K562 (cell line): ENCODE results near the gene CRTAP. TPM values are rescaled to one million over a fixed set of nuclear protein-coding genes. Genes with fewer than 3 reads are reported as not detected.

Experiments
- ATAC-seq: fragments of 200-7000 bp; cut with Tn5 transposase; 3 replicates; pipeline ENCODE4 v1.9.1; 2020; ENCODE audit warnings: moderate library complexity
- BruUV-seq: library from RNA; stranded (reverse); fragments of 400-500 nt; replicated peaks from 2 replicates; lab custom pipeline; 2021; lab: Mats Ljungman, UMichigan
- CTCF ChIA-PET: fragments of 300-600 bp; formaldehyde crosslinking; extraction: SDS; loops from one replicate; lab custom pipeline; 2021; ENCODE audit warnings: low intra/inter-chr PET ratio; lab: Yijun Ruan, JAX
- POLR2A ChIA-PET: fragments of 300-600, 350-650 bp; sonication (Branson Sonifier 250); formaldehyde crosslinking; extraction: SDS; loops from one replicate; lab custom pipeline; 2021; ENCODE audit warnings: antibody characterized with exemption, inconsistent platforms; lab: Yijun Ruan, JAX
- DNase-seq, 4 experiments: peaks; one replicate each; pipeline versions ENCODE4 v3.0.0 to v3.0.0-alpha.2; 2011 to 2018; ENCODE audit warnings: low spot score in 3 of 4, mixed read lengths in 3 of 4; ENCODE audit errors: extremely low read depth in 1 of 4
- FAIRE-seq: peaks from 2 replicates; lab custom pipeline; 2011; peaks lifted over from hg19 to GRCh38; lab: Jason Lieb, UNC
- H2AFZ ChIP-seq: 2 replicates; pipeline ENCODE4 v1.6.0; 2011; ENCODE audit warnings: low read depth, low read length, control low read depth, inconsistent platforms
- H3K27ac ChIP-seq: fragments of 200-600 bp; 3 replicates; pipeline ENCODE4 v1.8.0; 2011; ENCODE audit warnings: low read depth, mild to moderate bottlenecking, control low read depth, inconsistent platforms, low read length, moderate library complexity, mixed read lengths; ENCODE audit errors: extremely low read depth
- H3K27me3 ChIP-seq, 2 experiments: fragments of 300-600 bp in 1 of 2; 2 replicates in 1 of 2; 3 replicates in 1 of 2; pipeline versions ENCODE4 v1.6.0 to v1.8.0; 2011; ENCODE audit warnings: inconsistent platforms in 2 of 2, low read length in 2 of 2, mild to moderate bottlenecking in 1 of 2, mixed read lengths in 1 of 2, moderate library complexity in 1 of 2; ENCODE audit not compliant: control insufficient read depth in 2 of 2, insufficient read depth in 2 of 2
- H3K36me3 ChIP-seq: fragments of 300-600 bp; 3 replicates; pipeline ENCODE4 v1.8.0; 2011; ENCODE audit warnings: mild to moderate bottlenecking, low read length, inconsistent platforms; ENCODE audit not compliant: control insufficient read depth, insufficient read depth
- H3K4me1 ChIP-seq, 2 experiments: fragments of 200-600 bp in 1 of 2; replicated peaks in 1 of 2; 2 replicates in 1 of 2; 3 replicates in 1 of 2; pipeline versions ENCODE4 v1.5.1 to v1.8.0; 2011; ENCODE audit warnings: inconsistent platforms in 2 of 2, low read length in 2 of 2, mild to moderate bottlenecking in 1 of 2, mixed read lengths in 1 of 2, moderate library complexity in 1 of 2; ENCODE audit not compliant: control insufficient read depth in 2 of 2, insufficient read depth in 2 of 2
- H3K4me2 ChIP-seq: 2 replicates; pipeline ENCODE4 v1.6.1; 2011; ENCODE audit warnings: low read length, control low read depth, inconsistent platforms, mixed read lengths; ENCODE audit not compliant: insufficient read depth
- H3K4me3 ChIP-seq: fragments of 200-600 bp; sonication (generic), shearing (Covaris generic); 2 replicates; pipeline ENCODE4 v1.5.1; 2016; ENCODE audit warnings: control low read depth, inconsistent platforms
- H3K79me2 ChIP-seq: fragments of 200-600 bp; 3 replicates; pipeline ENCODE4 v1.8.0; 2011; ENCODE audit warnings: low read length, inconsistent platforms; ENCODE audit not compliant: control insufficient read depth, insufficient read depth
- H3K9ac ChIP-seq, 2 experiments: 2 replicates each; pipeline versions ENCODE4 v1.6.0 to v1.6.1; 2011; ENCODE audit warnings: low read depth in 2 of 2, low read length in 2 of 2, control low read depth in 1 of 2, inconsistent platforms in 1 of 2, mild to moderate bottlenecking in 1 of 2, mixed read lengths in 1 of 2; ENCODE audit not compliant: insufficient read depth in 1 of 2
- H3K9me1 ChIP-seq: one replicate; pipeline ENCODE4 v1.6.0; 2011; ENCODE audit warnings: inconsistent platforms, mild to moderate bottlenecking, low read length, moderate library complexity; ENCODE audit not compliant: control insufficient read depth, insufficient read depth
- H3K9me3 ChIP-seq: replicated peaks from 2 replicates; pipeline ENCODE4 v1.5.1; 2011; ENCODE audit warnings: low read depth, low read length, inconsistent platforms; ENCODE audit not compliant: control insufficient read depth, insufficient read depth
- H4K20me1 ChIP-seq: replicated peaks from 2 replicates; pipeline ENCODE4 v1.6.1; 2011; ENCODE audit warnings: low read length, inconsistent platforms, mixed read lengths; ENCODE audit not compliant: control insufficient read depth, insufficient read depth
- GTF2E2 ChIP-seq: fragments of 200-800 bp; sonication (Bioruptor generic); IDR thresholded peaks from 2 replicates; pipeline ENCODE4 v1.6.1; 2016; ENCODE audit warnings: missing genetic modification characterization, missing compliant biosample characterization
- MEF2D ChIP-seq: conservative IDR thresholded peaks from 2 replicates; pipeline ENCODE4 v1.6.1; 2016; ENCODE audit warnings: low read depth, missing genetic modification characterization, missing compliant biosample characterization
- ZNF584 ChIP-seq: fragments of 200-800 bp; sonication (Bioruptor generic); IDR thresholded peaks from 2 replicates; pipeline ENCODE4 v1.6.1; 2016; ENCODE audit warnings: low read depth, mild to moderate bottlenecking, missing genetic modification characterization, missing compliant biosample characterization
- WGBS: fragments of 100-300 bp; shearing (Covaris generic); methylation state at CpG from one replicate; pipeline ENCODE4 v1.1.6; 2016; ENCODE audit warnings: low coverage, mixed read lengths; ENCODE audit not compliant: insufficient coverage; ENCODE audit errors: missing lambda C conversion rate; 5-methylcytosine and 5-hydroxymethylcytosine counted together
- in situ Hi-C: fragments of 300-500 bp; cut with MboI; formaldehyde crosslinking; loops from 4 replicates; pipeline ENCODE4 v1.15.0; 2018; ENCODE audit warnings: inconsistent platforms, mixed read lengths
- intact Hi-C: fragments of 100-400 bp; cut with micrococcal nuclease; formaldehyde crosslinking; loops from 2 replicates; pipeline ENCODE4 v1.14.2; 2022
- polyA plus RNA-seq, 8 experiments: library from polyadenylated mRNA; depleted of rRNA in 4 of 8; stranded (reverse) in 5 of 8; unstranded in 3 of 8; fragments of >200 nt; fragmentation: Nextera tagmentation in 2 of 8; fragmentation: Illumina TruSeq in 1 of 8; extraction: Ambion mirVana in 2 of 8; extraction: Trizol in 1 of 8; gene quantifications; 2 replicates each; pipeline versions ENCODE4 v1.2.1 to v1.2.3, GENCODE V29; 2011 to 2014; ENCODE audit warnings: inconsistent platforms in 1 of 8, missing spikeins in 1 of 8
- total RNA-seq, 7 experiments: library from RNA; depleted of rRNA in 6 of 7; stranded (reverse); fragments of >200 nt in 6 of 7; fragmentation: Illumina TruSeq in 2 of 7; extraction: Trizol in 2 of 7; gene quantifications; 2 replicates each; pipeline versions ENCODE4 v1.2.1 to v1.2.3, GENCODE V29; 2011 to 2021; ENCODE audit warnings: low replicate concordance in 1 of 7
- TF ChIP-seq, protein P1 (sequence below): fragments of 450-650 bp; IDR thresholded peaks from 2 replicates; pipeline ENCODE4 v1.6.1; 2016; ENCODE audit warnings: missing biosample characterization, missing genetic modification characterization
- TF ChIP-seq, protein P2 (sequence below): sonication (generic); formaldehyde crosslinking; IDR thresholded peaks from 2 replicates; pipeline ENCODE4 v1.8.1; 2023; ENCODE audit warnings: mild to moderate bottlenecking, missing genetic modification reagents
- TF ChIP-seq, protein P3 (sequence below): fragments of 450-650 bp; formaldehyde crosslinking; IDR thresholded peaks from 2 replicates; pipeline ENCODE4 v1.4.0; 2020; ENCODE audit warnings: mild to moderate bottlenecking, moderate library complexity
- TF ChIP-seq, protein P4 (sequence below): fragments of 450-650 bp; formaldehyde crosslinking; IDR thresholded peaks from 2 replicates; pipeline ENCODE4 v1.4.0; 2022; ENCODE audit warnings: mild to moderate bottlenecking, moderate library complexity
- TF ChIP-seq, protein P5 (sequence below), 2 experiments: fragments of 450-650 bp; IDR thresholded peaks; 2 replicates each; pipeline ENCODE4 v1.6.1; 2018; ENCODE audit warnings: mild to moderate bottlenecking in 2 of 2, low read depth in 1 of 2; ENCODE audit not compliant: partially characterized antibody in 2 of 2

The CRTAP gene
- total and polyA plus RNA-seq, 9 of the 15 experiments (the other 6 are each of a cell fraction or from before 2014, with no cell fraction given), result 10.0 to 121 (median 53.0) TPM

DNA sequence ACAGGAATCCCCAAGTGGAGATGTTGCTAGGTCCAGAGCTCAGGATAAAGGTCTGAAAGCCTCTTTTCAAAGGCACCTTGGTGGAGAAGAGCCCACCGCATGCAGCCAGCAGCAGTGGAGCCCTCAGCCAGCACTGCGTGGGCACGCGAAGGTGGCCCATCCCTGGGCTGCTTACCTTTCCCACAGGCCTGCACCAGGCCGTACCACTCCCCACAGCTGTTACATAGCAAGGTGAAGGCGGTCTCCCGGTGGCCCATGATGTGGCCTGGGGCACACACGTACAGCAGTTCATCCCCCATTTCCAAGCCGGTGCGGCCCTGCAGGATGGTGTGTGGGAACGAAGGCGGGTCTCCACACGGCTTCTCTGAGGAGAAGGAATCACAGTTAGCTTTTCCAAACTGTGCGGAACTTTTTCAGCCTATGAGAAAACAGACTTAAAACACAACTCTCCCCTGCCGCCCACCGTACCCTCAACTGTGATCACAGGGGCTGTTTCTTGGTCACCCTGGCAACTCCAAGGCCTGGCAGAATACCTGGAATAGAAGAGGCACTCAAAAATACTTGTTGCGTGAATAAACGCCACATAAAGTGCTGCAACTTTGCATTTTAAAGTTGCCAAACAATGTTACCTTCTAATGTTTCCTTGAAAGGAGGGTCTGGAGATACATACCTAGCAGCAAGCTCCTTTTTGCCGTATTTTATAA lies 61.0 kb downstream of the CRTAP start (continued):
- TF ChIP-seq, protein P1, sequence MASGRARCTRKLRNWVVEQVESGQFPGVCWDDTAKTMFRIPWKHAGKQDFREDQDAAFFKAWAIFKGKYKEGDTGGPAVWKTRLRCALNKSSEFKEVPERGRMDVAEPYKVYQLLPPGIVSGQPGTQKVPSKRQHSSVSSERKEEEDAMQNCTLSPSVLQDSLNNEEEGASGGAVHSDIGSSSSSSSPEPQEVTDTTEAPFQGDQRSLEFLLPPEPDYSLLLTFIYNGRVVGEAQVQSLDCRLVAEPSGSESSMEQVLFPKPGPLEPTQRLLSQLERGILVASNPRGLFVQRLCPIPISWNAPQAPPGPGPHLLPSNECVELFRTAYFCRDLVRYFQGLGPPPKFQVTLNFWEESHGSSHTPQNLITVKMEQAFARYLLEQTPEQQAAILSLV (tag), result no peak
- TF ChIP-seq ZNF584 (CRISPR knock-in tag) (no peak), GTF2E2 (tag) (no peak)

DNA sequence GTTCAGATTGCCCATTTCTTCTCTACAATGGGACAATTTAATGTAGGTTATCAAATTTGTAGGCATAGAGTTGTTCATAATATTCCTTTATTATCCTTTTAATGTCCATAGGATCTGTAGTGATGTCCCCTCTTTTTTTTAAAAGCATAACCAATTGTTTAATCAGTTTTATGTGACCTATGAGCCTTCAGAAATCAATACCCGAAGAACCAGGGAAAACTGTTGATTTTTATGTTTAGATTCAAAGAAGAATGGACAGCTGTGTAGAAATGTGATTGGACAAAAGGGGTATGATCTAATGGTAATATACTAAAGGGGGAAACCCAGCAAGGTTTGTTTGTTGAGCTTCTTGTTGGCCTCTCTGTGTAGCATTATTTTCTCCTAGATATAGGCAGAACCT lies 65.3 kb downstream of the CRTAP start:
- H3K9me1 ChIP-seq, result peaks cover 3% of the 10 kb centered on the region
- FAIRE-seq (no peak), ATAC-seq (no peak), DNase-seq (no peak)
- no peak overlapping the region for H3K4me3 ChIP-seq
- H2AFZ ChIP-seq, result no peak overlapping the region
- 0% methylated on average over 1 of the region's 1 CpG for WGBS
- in situ Hi-C loops, result no loop called here
- no peaks in the 10 kb centered on the region for H4K20me1 ChIP-seq
- H3K9me3 ChIP-seq, result no peaks in the 10 kb centered on the region
- BruUV-seq, result no TSS peak
- ChIA-PET CTCF (no interaction called here), POLR2A (interaction anchor here (1.4 kb wide), 1 partner anchor 11 kb away, joined by 4 read pairs; no protein-coding TSS in a partner anchor)
- no peaks in the 10 kb centered on the region for H3K36me3 ChIP-seq
- no peak overlapping the region for H3K9ac ChIP-seq
- no peaks in the 10 kb centered on the region for H3K79me2 ChIP-seq
- no peak overlapping the region for H3K4me2 ChIP-seq
- peaks cover 14 to 20% of the 10 kb centered on the region in 2 experiments; a peak in 3 of 5 replicates for H3K27me3 ChIP-seq
- intact Hi-C loops, result no loop called here
- peaks cover 0 to 3% of the 10 kb centered on the region in 2 experiments; a peak in 1 of 5 replicates for H3K4me1 ChIP-seq
- H3K27ac ChIP-seq, result no peak overlapping the region
- TF ChIP-seq, protein P2, sequence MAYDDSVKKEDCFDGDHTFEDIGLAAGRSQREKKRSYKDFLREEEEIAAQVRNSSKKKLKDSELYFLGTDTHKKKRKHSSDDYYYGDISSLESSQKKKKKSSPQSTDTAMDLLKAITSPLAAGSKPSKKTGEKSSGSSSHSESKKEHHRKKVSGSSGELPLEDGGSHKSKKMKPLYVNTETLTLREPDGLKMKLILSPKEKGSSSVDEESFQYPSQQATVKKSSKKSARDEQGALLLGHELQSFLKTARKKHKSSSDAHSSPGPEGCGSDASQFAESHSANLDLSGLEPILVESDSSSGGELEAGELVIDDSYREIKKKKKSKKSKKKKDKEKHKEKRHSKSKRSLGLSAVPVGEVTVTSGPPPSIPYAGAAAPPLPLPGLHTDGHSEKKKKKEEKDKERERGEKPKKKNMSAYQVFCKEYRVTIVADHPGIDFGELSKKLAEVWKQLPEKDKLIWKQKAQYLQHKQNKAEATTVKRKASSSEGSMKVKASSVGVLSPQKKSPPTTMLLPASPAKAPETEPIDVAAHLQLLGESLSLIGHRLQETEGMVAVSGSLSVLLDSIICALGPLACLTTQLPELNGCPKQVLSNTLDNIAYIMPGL, result no peak
- TF ChIP-seq, protein P3, sequence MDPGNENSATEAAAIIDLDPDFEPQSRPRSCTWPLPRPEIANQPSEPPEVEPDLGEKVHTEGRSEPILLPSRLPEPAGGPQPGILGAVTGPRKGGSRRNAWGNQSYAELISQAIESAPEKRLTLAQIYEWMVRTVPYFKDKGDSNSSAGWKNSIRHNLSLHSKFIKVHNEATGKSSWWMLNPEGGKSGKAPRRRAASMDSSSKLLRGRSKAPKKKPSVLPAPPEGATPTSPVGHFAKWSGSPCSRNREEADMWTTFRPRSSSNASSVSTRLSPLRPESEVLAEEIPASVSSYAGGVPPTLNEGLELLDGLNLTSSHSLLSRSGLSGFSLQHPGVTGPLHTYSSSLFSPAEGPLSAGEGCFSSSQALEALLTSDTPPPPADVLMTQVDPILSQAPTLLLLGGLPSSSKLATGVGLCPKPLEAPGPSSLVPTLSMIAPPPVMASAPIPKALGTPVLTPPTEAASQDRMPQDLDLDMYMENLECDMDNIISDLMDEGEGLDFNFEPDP (CRISPR knock-in tag), result no peak
- TF ChIP-seq, protein P4, sequence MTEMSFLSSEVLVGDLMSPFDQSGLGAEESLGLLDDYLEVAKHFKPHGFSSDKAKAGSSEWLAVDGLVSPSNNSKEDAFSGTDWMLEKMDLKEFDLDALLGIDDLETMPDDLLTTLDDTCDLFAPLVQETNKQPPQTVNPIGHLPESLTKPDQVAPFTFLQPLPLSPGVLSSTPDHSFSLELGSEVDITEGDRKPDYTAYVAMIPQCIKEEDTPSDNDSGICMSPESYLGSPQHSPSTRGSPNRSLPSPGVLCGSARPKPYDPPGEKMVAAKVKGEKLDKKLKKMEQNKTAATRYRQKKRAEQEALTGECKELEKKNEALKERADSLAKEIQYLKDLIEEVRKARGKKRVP (CRISPR knock-in tag), result no peak
- no peak for TF ChIP-seq MEF2D
- TF ChIP-seq, protein P5, sequence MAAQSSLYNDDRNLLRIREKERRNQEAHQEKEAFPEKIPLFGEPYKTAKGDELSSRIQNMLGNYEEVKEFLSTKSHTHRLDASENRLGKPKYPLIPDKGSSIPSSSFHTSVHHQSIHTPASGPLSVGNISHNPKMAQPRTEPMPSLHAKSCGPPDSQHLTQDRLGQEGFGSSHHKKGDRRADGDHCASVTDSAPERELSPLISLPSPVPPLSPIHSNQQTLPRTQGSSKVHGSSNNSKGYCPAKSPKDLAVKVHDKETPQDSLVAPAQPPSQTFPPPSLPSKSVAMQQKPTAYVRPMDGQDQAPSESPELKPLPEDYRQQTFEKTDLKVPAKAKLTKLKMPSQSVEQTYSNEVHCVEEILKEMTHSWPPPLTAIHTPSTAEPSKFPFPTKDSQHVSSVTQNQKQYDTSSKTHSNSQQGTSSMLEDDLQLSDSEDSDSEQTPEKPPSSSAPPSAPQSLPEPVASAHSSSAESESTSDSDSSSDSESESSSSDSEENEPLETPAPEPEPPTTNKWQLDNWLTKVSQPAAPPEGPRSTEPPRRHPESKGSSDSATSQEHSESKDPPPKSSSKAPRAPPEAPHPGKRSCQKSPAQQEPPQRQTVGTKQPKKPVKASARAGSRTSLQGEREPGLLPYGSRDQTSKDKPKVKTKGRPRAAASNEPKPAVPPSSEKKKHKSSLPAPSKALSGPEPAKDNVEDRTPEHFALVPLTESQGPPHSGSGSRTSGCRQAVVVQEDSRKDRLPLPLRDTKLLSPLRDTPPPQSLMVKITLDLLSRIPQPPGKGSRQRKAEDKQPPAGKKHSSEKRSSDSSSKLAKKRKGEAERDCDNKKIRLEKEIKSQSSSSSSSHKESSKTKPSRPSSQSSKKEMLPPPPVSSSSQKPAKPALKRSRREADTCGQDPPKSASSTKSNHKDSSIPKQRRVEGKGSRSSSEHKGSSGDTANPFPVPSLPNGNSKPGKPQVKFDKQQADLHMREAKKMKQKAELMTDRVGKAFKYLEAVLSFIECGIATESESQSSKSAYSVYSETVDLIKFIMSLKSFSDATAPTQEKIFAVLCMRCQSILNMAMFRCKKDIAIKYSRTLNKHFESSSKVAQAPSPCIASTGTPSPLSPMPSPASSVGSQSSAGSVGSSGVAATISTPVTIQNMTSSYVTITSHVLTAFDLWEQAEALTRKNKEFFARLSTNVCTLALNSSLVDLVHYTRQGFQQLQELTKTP (IDR thresholded peaks at IDR 0.05; ENCODE audit: low read depth in 1 of 2, partially characterized antibody in 2 of 2), result no peak
